Lung (tissue), 12 donors: ENCODE results near the gene MINDY3. TPM values are rescaled to one million over a fixed set of nuclear protein-coding genes. Genes with fewer than 3 reads are reported as not detected.

Source experiments
- ATAC-seq: fragments of 200-7000 bp; cut with Tn5 transposase; one replicate; pipeline ENCODE4 v1.9.1; 2020; ENCODE audit warnings: moderate number of reproducible peaks; ENCODE audit not compliant: insufficient read depth, low FRiP score
- DNase-seq, 3 donors: peaks; one replicate each; pipeline ENCODE4 v3.0.0-alpha.2; 2013 to 2017
- H3K27ac ChIP-seq, 2 donors: one replicate each; pipeline ENCODE4 v1.5.1; 2013; ENCODE audit warnings: mild to moderate bottlenecking in 2 of 2, moderate library complexity in 2 of 2, control low read depth in 1 of 2, inconsistent platforms in 1 of 2, low read depth in 1 of 2, low read length in 1 of 2
- H3K27me3 ChIP-seq, 3 donors: one replicate each; pipeline ENCODE4 v1.5.1; 2013; ENCODE audit warnings: low read length in 2 of 3; ENCODE audit not compliant: control insufficient read depth in 3 of 3, insufficient read depth in 3 of 3
- H3K36me3 ChIP-seq, 4 donors: one replicate each; pipeline ENCODE4 v1.5.1; 2013; ENCODE audit warnings: low read length in 4 of 4, mild to moderate bottlenecking in 1 of 4, moderate library complexity in 1 of 4; ENCODE audit not compliant: control insufficient read depth in 4 of 4, insufficient read depth in 4 of 4
- H3K4me1 ChIP-seq, 5 donors: one replicate each; pipeline ENCODE4 v1.5.1; 2013; ENCODE audit warnings: low read length in 5 of 5, mild to moderate bottlenecking in 2 of 5, moderate library complexity in 1 of 5; ENCODE audit not compliant: control insufficient read depth in 5 of 5, insufficient read depth in 5 of 5
- H3K4me3 ChIP-seq: one replicate; pipeline ENCODE4 v1.5.1; 2013; ENCODE audit warnings: mild to moderate bottlenecking, control low read depth, moderate library complexity
- H3K9ac ChIP-seq, 2 donors: one replicate each; pipeline ENCODE4 v1.5.1; 2013; ENCODE audit warnings: low read length in 2 of 2, control low read depth in 1 of 2; ENCODE audit not compliant: insufficient read depth in 1 of 2
- H3K9me3 ChIP-seq, 4 donors: one replicate each; pipeline ENCODE4 v1.5.1; 2013; ENCODE audit warnings: low read length in 3 of 4, mild to moderate bottlenecking in 1 of 4, moderate library complexity in 1 of 4; ENCODE audit not compliant: control insufficient read depth in 4 of 4, insufficient read depth in 3 of 4
- CTCF ChIP-seq: IDR thresholded peaks from 2 replicates; pipeline ENCODE4 v1.5.1; 2012; ENCODE audit warnings: mild to moderate bottlenecking; ENCODE audit errors: control extremely low read depth, extremely low read depth
- WGBS, 2 donors: extraction: QIAGEN DNeasy Blood & Tissue Kit; methylation state at CpG; one replicate each; pipeline ENCODE4 v1.1.7; 2013; 5-methylcytosine and 5-hydroxymethylcytosine counted together
- polyA plus RNA-seq, 2 donors: library from polyadenylated mRNA; stranded (reverse); fragments of 200-250 nt; gene quantifications; one replicate each; pipeline ENCODE4 v1.2.1, GENCODE V29; 2013
- total RNA-seq, 2 donors: library from RNA; depleted of rRNA in 1 of 2; stranded (reverse); fragments of >200 nt in 1 of 2; gene quantifications; one replicate each; pipeline ENCODE4 v1.2.1, GENCODE V29; 2014 to 2021
- donor health status: control.
- donor health status: control.
- donor health status: Bipolar disorder and iron deficiency.
- donor health status: healthy.
- donor health status: DM: yes; HTN: yes; CAD: no.

MINDY3 gene
- total and polyA plus RNA-seq, 4 donors = 13.9 to 61.7 (median 24.6) TPM

- Histone ChIP-seq H3K27me3 (peaks cover 0 to 5% (median 3%) of the 10 kb centered on the region in 3 donors), H3K4me3 (no peak overlapping the region), H3K27ac (no peak overlapping the region), H3K9ac (no peak overlapping the region), H3K4me1 (no peaks in the 10 kb centered on the region), H3K9me3 (no peaks in the 10 kb centered on the region), H3K36me3 (no peaks in the 10 kb centered on the region)
- ATAC-seq (no peak), DNase-seq (no peak)
- 51 to 79% methylated on average over 3 of the region's 3 CpGs for WGBS, 2 donors
- TF ChIP-seq CTCF = no peak
Measured at GRCh38 chr10:15897287-15897686, 37.0 kb upstream of the MINDY3 start.

- Histone ChIP-seq H3K27ac (no peak overlapping the region), H3K4me3 (no peak overlapping the region), H3K36me3 (no peaks in the 10 kb centered on the region), H3K9ac (no peak overlapping the region), H3K9me3 (no peaks in the 10 kb centered on the region), H3K4me1 (no peaks in the 10 kb centered on the region), H3K27me3 (peaks cover 0 to 5% (median 3%) of the 10 kb centered on the region in 3 donors)
- 86 to 92% methylated on average over 4 of the region's 4 CpGs for WGBS, 2 donors
- TF ChIP-seq CTCF = no peak
- no peak for DNase-seq
- no peak for ATAC-seq
Measured at GRCh38 chr10:15896654-15897053, 36.3 kb upstream of the MINDY3 start.

GRCh38 chr10:15884447-15884846 is 24.1 kb upstream of the MINDY3 start:
- Histone ChIP-seq H3K9me3 (no peaks in the 10 kb centered on the region), H3K4me3 (no peak overlapping the region), H3K27ac (no peak overlapping the region), H3K4me1 (no peaks in the 10 kb centered on the region), H3K36me3 (no peaks in the 10 kb centered on the region), H3K9ac (no peak overlapping the region), H3K27me3 (peaks cover 0 to 4% (median 0%) of the 10 kb centered on the region in 3 donors)
- ATAC-seq = no peak
- WGBS, 2 donors = 67 to 80% methylated on average over 3 of the region's 3 CpGs
- no peak for DNase-seq
- TF ChIP-seq CTCF = no peak

- H3K36me3 ChIP-seq = no peaks in the 10 kb centered on the region
- peaks cover 0 to 4% (median 0%) of the 10 kb centered on the region in 3 donors for H3K27me3 ChIP-seq
- no peaks in the 10 kb centered on the region for H3K9me3 ChIP-seq
- no peak overlapping the region for H3K27ac ChIP-seq
- no peaks in the 10 kb centered on the region for H3K4me1 ChIP-seq
- TF ChIP-seq CTCF = no peak
- no peak for ATAC-seq
- H3K9ac ChIP-seq = no peak overlapping the region
- WGBS, 2 donors = 75 to 90% methylated on average over 1 of the region's 1 CpG
- DNase-seq = peak in 1 of 3 donors; percentile 21
- no peak overlapping the region for H3K4me3 ChIP-seq
Measured at GRCh38 chr10:15881542-15881941, 21.2 kb upstream of the MINDY3 start.
